HepG2 (cell line): ENCODE measurements around the gene CENPC.

Experiments used
- NCOA2 ChIP-seq: sonication (generic); formaldehyde crosslinking; IDR thresholded peaks from 2 replicates; pipeline ENCODE4 v1.8.0; 2022; ENCODE audit warnings: inconsistent platforms
- PBX3 ChIP-seq: sonication (generic); formaldehyde crosslinking; IDR thresholded peaks from 2 replicates; pipeline ENCODE4 v1.8.1; 2023; ENCODE audit warnings: missing genetic modification reagents, inconsistent platforms, borderline replicate concordance
- POLR2A ChIP-seq, 2 experiments: IDR thresholded peaks; 2 replicates each; pipeline ENCODE4 v1.6.1; 2011; ENCODE audit warnings: low read depth in 2 of 2, low read length in 2 of 2, mild to moderate bottlenecking in 1 of 2, moderate library complexity in 1 of 2; ENCODE audit not compliant: insufficient read depth in 1 of 2
- ZFP36 ChIP-seq: fragments of 150-350 bp; IDR thresholded peaks from 2 replicates; pipeline ENCODE4 v1.6.1; 2018; ENCODE audit warnings: borderline replicate concordance, low read length, low read depth; ENCODE audit not compliant: partially characterized antibody

- no peak for TF ChIP-seq POLR2A (IDR thresholded peaks at IDR 0.05; ENCODE audit: insufficient read depth in 1 of 2, low read depth in 2 of 2, low read length in 2 of 2)
- TF ChIP-seq PBX3 (CRISPR knock-in tag) = no peak
- no peak for TF ChIP-seq NCOA2
- TF ChIP-seq ZFP36 = no peak
These were observed 23.1 kb downstream of the CENPC start for GRCh38 chr4:67522230-67522629.
